Measurements from ENCODE around the gene GJD4.
A peak's percentile ranks its signal among the peaks of the same experiment; 100 is the strongest.

GJD4 gene

GRCh38 chr10:35574924-35575352, 30.2 kb upstream of the GJD4 start:
- H3K36me3 ChIP-seq (ENCODE audit: control insufficient read depth, insufficient read depth, low read length) = no peaks in the 10 kb centered on the region; the same call in 1 of the 2 replicates
- no peak overlapping the region for H3K4me3 ChIP-seq (replicated peaks; ENCODE audit: low read depth, low read length)
- TF ChIP-seq CTCF (IDR thresholded peaks at IDR 0.05; ENCODE audit: insufficient read depth, low read length, poor library complexity, severe bottlenecking) = peak; percentile 14
- no peak for DNase-seq (ENCODE audit: extremely low read depth, insufficient read length)
- no peaks in the 10 kb centered on the region for H3K27me3 ChIP-seq (replicated peaks; ENCODE audit: control insufficient read depth, insufficient read depth, low read length)

GRCh38 chr10:35575640-35576039, 29.5 kb upstream of the GJD4 start:
- Histone ChIP-seq H3K27me3 (replicated peaks; ENCODE audit: control insufficient read depth, insufficient read depth, low read length) (no peaks in the 10 kb centered on the region), H3K36me3 (ENCODE audit: control insufficient read depth, insufficient read depth, low read length) (no peaks in the 10 kb centered on the region; the same call in 1 of the 2 replicates), H3K4me3 (replicated peaks; ENCODE audit: low read depth, low read length) (no peak overlapping the region)
- TF ChIP-seq CTCF (IDR thresholded peaks at IDR 0.05; ENCODE audit: insufficient read depth, low read length, poor library complexity, severe bottlenecking) = no peak
- DNase-seq (ENCODE audit: extremely low read depth, insufficient read length) = no peak

GRCh38 chr10:35576730-35577129, 28.4 kb upstream of the GJD4 start:
- no peak for DNase-seq (ENCODE audit: extremely low read depth, insufficient read length)
- no peak overlapping the region for H3K4me3 ChIP-seq (replicated peaks; ENCODE audit: low read depth, low read length)
- H3K36me3 ChIP-seq (ENCODE audit: control insufficient read depth, insufficient read depth, low read length) = no peaks in the 10 kb centered on the region; the same call in 1 of the 2 replicates
- no peak for TF ChIP-seq CTCF (IDR thresholded peaks at IDR 0.05; ENCODE audit: insufficient read depth, low read length, poor library complexity, severe bottlenecking)
- no peaks in the 10 kb centered on the region; the same call in 1 of the 2 replicates for H3K27me3 ChIP-seq (replicated peaks; ENCODE audit: control insufficient read depth, insufficient read depth, low read length)

- H3K4me3 ChIP-seq (replicated peaks; ENCODE audit: low read depth, low read length) = no peak overlapping the region
- TF ChIP-seq CTCF (IDR thresholded peaks at IDR 0.05; ENCODE audit: insufficient read depth, low read length, poor library complexity, severe bottlenecking) = no peak
- no peaks in the 10 kb centered on the region for H3K36me3 ChIP-seq (ENCODE audit: control insufficient read depth, insufficient read depth, low read length)
- DNase-seq (ENCODE audit: extremely low read depth, insufficient read length) = no peak
- H3K27me3 ChIP-seq (replicated peaks; ENCODE audit: control insufficient read depth, insufficient read depth, low read length) = no peaks in the 10 kb centered on the region; the same call in 1 of the 2 replicates
Observed at GRCh38 chr10:35577926-35578617, 27.1 kb upstream of the GJD4 start.

- H3K36me3 ChIP-seq (ENCODE audit: control insufficient read depth, insufficient read depth, low read length) = no peaks in the 10 kb centered on the region
- TF ChIP-seq CTCF (IDR thresholded peaks at IDR 0.05; ENCODE audit: insufficient read depth, low read length, poor library complexity, severe bottlenecking) = no peak
- H3K4me3 ChIP-seq (replicated peaks; ENCODE audit: low read depth, low read length) = no peak overlapping the region
- no peaks in the 10 kb centered on the region; the same call in 1 of the 2 replicates for H3K27me3 ChIP-seq (replicated peaks; ENCODE audit: control insufficient read depth, insufficient read depth, low read length)
- no peak for DNase-seq (ENCODE audit: extremely low read depth, insufficient read length)
Observed at GRCh38 chr10:35578618-35578956, 26.6 kb upstream of the GJD4 start.
